ENCODE data around the gene EPB41L3.

DNA sequence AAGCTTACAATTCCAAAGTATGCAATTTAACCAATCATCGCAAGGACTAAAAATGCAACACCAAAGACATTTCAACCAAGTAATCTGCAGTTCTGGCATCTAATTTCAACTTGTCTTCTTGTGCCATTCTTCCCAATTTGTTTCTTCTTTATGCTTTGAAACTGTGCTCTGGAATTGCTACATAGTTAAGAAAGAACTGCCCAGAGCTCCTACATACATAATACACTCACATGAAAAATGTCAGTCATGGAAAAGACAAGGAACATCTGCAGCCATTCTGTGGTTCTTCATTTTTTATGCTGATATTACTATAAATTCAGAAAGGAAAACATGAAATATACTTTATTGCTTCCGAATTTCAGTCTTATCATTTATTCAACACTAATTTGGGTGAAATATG, 4.4 kb downstream of the EPB41L3 start:
- TF ChIP-seq, protein P1, sequence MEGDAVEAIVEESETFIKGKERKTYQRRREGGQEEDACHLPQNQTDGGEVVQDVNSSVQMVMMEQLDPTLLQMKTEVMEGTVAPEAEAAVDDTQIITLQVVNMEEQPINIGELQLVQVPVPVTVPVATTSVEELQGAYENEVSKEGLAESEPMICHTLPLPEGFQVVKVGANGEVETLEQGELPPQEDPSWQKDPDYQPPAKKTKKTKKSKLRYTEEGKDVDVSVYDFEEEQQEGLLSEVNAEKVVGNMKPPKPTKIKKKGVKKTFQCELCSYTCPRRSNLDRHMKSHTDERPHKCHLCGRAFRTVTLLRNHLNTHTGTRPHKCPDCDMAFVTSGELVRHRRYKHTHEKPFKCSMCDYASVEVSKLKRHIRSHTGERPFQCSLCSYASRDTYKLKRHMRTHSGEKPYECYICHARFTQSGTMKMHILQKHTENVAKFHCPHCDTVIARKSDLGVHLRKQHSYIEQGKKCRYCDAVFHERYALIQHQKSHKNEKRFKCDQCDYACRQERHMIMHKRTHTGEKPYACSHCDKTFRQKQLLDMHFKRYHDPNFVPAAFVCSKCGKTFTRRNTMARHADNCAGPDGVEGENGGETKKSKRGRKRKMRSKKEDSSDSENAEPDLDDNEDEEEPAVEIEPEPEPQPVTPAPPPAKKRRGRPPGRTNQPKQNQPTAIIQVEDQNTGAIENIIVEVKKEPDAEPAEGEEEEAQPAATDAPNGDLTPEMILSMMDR (IDR thresholded peaks at IDR 0.05) = no peak
- no peak for TF ChIP-seq POLR2A (IDR thresholded peaks at IDR 0.05)

All from esophagus squamous epithelium (tissue), 4 donors.